ENCODE measurements around the gene RGS9BP.
"Not testable (repeated sequence)": the region's sequence is repeated elsewhere in the genome, so short reads cannot be mapped to it uniquely, and the experiment has no call there.

Gene RGS9BP, protein sequence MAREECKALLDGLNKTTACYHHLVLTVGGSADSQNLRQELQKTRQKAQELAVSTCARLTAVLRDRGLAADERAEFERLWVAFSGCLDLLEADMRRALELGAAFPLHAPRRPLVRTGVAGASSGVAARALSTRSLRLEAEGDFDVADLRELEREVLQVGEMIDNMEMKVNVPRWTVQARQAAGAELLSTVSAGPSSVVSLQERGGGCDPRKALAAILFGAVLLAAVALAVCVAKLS

GRCh38 chr19:32675720-32676185, at the start of gene RGS9BP:
RGS9BP (plus strand) TSS chr19:32675848; CDS start chr19:32676264, 416 bp downstream.
- no peak for DNase-seq (ENCODE audit: low read depth in 2 of 3, low spot score in 2 of 3)

DNA sequence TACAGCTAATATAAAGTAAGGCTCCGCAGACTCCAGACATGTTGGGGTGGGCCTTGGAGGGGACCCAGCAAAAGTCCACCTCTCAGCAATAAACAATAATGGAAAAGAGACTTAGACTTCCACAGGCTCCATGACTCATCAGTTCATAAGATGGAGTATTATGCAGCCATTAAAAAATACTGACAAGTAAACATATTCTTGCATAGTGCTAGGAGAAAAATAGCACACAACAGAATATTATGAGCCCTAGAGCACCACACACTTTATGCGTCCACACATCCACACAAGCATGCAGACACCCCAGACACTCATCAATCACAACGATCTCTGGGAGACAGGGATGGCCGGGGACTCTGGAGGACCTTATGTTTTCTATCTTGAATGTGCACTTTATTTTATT, 48.7 kb upstream of the RGS9BP start:
- DNase-seq (ENCODE audit: low read depth in 2 of 3, low spot score in 2 of 3) = no peak

DNA sequence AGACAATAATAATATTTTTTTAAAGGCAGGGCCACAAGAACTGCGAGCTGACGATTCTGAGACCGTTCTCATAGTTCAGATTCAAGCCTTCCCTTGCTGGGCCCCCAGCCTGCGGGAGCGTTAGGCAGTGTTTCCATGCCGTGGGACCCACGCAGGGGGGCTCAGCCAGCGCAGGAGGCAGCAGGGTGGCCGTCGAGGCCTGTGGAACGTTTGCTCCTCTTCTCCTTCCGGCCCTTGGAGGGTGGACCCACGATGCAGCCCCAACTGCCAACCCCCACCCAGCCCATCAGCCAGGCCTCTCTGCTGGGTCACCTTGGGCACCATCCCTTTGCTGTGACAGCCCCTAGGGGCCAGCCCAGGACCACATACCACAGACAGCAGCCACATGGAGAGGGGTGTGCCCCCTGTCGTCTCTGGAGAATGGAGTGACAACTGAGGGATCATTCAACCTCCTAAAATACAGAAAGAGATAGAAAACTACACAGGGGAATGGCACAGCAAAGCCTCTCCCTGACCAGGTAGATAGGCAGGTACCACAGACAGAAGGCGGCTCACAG, 47.9 kb upstream of the RGS9BP start:
- no peak for DNase-seq (ENCODE audit: low read depth in 2 of 3, low spot score in 2 of 3)

DNA sequence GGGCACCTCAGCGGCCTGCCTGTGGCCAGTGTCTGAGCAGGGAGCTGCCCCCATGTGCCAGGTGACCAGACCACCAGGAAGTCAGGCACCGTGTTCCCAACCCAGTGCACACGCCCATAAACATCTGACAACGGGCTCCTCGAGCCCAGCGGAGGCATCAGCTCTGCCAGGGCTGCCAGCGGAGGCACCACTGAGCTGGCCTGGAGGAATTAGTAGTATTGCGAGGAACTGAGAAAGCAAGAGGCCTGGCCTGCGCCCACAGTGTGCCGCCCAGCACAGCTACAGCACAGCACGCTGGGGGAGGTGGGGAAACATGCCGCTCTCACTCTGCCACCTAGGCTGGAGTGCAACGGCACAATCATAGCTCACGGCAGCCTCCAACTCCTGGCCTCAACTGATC, 45.3 kb upstream of the RGS9BP start:
- no peak for DNase-seq (ENCODE audit: low read depth in 2 of 3, low spot score in 2 of 3)

- DNase-seq (ENCODE audit: low read depth in 2 of 3, low spot score in 2 of 3) = no peak
These were observed 44.3 kb upstream of the RGS9BP start for GRCh38 chr19:32631381-32631780.

DNA sequence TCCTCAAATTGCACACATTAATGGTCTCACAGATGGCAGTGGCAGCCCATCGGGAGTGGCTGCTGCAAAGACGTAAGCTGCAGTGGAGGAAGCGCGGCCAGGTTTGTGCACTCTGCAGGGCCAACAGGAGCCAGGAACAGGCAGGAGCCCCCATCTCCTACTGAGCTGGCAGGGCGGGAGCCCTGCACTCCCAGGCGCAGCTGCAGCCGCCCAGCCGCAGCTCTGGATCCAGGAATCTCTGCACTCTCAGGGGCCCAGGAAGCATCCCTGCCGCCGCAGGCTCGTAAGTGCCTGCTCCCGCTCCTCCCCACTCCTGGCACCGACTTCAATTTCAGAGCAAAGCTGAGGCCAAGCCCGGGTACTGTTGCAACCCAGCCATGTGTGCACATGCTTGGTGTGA, 38.2 kb upstream of the RGS9BP start:
- DNase-seq (ENCODE audit: low read depth in 2 of 3, low spot score in 2 of 3) = no peak

DNA sequence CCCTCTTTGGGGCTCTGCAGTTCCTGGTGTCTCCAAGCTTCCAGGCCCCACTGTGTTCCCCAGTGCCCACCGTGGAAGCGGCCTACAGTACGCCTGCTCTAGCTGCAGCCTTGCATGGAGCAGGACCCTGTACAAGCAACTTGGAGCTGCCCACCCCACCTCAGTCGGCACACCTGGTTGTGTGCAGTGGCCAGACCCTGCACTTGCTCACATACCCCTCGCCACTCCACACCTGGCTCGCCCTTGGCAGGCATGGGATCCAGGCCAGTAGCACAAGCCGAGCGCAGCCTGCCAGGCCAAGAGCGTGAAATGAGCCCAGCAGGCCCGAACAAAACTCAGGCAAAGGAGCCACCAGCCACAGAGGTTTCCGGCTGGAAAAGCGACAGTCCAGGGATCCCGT, 37.0 kb upstream of the RGS9BP start:
- no peak for DNase-seq (ENCODE audit: low read depth in 2 of 3, low spot score in 2 of 3)

DNA sequence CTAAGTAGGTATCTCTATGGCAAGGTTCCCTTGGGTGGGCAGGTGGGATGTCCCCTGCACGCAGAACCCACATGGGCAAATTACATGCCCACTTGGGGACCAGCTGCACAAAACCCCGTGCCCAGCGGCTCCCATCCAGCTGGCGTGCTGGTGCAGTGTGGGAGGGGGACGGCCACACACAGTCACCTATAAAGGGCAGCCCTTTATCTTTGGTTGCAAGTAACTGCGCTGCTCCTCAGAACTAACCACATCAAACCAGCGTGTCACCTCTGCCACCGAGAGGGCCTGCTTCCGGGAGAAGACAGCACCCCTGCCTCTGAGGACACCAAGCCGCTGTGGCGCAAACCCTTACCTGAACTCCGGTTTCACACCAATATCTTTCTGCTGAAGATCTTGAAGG, 32.9 kb upstream of the RGS9BP start:
- peak; percentile 6 to 34 (median 16) for DNase-seq (ENCODE audit: low read depth in 2 of 3, low spot score in 2 of 3)

GRCh38 chr19:32646556-32646955, 29.1 kb upstream of the RGS9BP start:
- no peak for DNase-seq (ENCODE audit: low read depth in 2 of 3, low spot score in 2 of 3)

DNA sequence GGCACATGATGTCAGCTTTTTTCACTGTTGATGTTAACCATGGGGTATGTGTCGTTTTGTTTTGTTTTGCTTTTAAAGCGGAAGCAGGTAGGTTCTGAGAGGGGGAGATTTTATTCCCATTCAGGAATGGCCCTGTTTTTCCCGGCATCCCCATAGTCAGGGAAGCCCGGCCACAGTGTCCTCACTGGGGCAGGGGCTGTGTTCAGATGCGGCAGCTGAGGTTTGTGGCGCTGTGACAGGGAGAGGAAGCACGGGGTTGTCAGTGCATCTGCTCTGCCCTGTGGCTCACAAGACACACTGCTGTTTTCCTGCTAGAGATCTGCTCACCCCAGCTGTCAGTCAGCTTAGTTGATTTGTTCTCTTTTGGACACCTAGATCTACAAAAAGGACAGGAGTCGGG, 28.3 kb upstream of the RGS9BP start:
- DNase-seq (ENCODE audit: low read depth in 2 of 3, low spot score in 2 of 3) = no peak

DNA sequence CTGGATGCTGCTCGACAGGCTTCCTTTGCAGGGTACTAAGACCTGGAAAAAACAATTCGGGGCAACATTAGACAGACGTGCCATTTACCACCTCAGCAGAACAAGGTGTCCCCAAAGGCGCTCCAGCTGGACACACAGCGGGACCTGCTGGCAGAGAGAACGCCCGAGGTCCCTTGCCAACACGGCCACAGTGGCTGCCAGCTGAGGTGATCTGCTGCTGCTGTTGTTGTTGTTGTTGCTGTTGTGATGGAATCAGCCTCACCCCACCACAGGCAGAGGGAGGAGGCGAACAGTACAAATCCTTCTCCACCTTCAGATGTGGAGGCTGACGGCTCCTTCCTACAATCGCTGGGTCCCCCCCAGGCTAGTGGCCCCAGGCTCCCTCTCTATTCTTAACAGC, 25.9 kb upstream of the RGS9BP start:
- DNase-seq (ENCODE audit: low read depth in 2 of 3, low spot score in 2 of 3) = no peak

DNA sequence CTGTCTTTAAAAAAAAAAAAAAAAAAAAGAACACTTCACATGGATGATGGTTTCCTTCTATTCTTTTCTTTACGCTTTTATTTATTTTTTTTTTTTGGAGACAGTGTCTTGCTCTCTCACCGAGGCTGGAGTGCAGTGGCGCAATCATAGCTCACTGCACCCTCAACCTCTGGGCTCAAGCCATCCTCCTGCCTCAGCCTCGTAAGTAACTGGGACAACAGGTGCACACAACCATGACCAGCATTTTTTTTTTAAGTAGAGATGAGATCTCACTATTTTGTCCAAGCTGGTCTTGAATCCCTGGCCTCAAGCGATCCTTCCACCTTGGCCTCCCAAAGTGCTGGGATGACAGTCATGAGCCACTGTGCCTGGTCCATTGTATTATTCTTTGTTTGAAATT, 25.0 kb upstream of the RGS9BP start:
- DNase-seq (ENCODE audit: low read depth in 2 of 3, low spot score in 2 of 3) = no peak

DNA sequence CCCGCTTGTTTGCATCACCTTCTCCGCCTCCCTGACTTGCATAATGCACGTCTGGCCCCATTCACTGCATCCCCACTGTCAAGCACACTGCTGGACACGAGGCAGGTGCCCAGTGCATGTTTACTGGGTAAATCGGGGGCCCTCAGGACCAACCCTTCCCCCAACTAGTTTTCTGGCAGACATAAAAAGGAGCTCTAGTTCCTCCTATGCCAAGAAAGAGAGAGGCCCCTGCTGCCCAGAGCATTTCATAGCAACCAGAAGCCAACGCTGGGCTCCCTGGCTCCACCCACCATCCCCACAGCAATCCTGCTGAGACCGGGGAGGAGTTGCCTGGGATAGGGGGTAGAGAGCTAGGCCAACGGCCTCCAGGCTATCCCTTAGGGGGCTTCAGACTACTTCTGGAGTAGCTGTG, 23.9 kb upstream of the RGS9BP start:
- no peak for DNase-seq (ENCODE audit: low read depth in 2 of 3, low spot score in 2 of 3)

- not testable (repeated sequence) for DNase-seq (ENCODE audit: low read depth in 2 of 3, low spot score in 2 of 3)
These were observed 23.3 kb upstream of the RGS9BP start for GRCh38 chr19:32652331-32652730.

DNA sequence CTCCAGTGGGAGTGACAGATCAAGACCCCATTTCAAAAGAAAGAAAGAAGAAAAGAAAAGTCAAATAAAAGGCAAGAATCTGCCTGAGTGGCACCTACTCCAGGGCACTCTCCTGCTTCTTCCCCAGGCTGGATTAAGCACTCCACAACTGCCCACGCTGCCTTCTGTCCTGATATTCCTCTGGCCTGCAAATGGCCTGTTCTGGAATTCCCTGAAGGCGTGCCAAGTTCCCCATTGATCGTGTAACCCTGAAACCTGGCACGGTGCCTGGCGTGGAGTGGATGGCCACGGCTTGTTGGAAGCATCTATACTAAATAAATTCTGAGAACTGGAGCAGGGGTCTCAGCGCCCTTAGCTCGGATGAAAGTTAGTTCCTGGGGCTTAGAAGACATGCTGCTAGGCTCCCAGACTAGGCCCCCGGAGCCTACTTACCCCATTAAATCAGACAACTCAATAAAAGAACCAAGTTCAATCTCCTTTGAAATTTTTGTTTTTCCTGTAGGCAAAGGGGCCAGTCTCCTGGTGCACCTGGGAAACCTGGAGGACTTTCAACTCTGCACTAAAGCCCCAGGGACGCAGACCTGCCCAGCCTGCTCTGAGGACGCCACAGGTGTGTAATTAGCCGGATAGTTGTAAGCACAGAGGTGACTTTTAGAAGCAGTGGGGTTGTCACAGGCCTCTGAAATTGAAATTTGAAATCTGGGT, 22.6 kb upstream of the RGS9BP start:
- no peak for DNase-seq (ENCODE audit: low read depth in 2 of 3, low spot score in 2 of 3)

DNA sequence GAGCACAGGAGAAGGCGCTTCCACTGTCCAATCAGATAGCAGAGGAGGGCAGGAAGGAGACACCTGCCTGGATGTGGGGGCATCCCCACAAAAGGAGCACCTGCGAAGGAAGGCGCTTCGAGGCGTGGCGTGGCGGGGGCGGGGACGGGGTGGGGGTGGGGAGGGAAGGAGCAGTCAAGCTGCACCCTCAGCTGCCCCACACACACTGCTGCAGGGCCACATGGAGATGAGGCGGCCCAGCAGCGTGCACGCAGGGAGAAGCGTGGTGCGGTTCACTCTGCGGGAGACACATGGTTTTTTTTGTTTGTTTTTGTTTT, 22.1 kb upstream of the RGS9BP start:
- DNase-seq (ENCODE audit: low read depth in 2 of 3, low spot score in 2 of 3) = no peak

GRCh38 chr19:32656379-32656778, 19.3 kb upstream of the RGS9BP start:
- DNase-seq (ENCODE audit: low read depth in 2 of 3, low spot score in 2 of 3) = not testable (repeated sequence)

GRCh38 chr19:32658075-32658474, 17.6 kb upstream of the RGS9BP start:
- no peak for DNase-seq (ENCODE audit: low read depth in 2 of 3, low spot score in 2 of 3)

- no peak for DNase-seq (ENCODE audit: low read depth in 2 of 3, low spot score in 2 of 3)
These were observed 17.1 kb upstream of the RGS9BP start for GRCh38 chr19:32658527-32658926.

- no peak for DNase-seq (ENCODE audit: low read depth in 2 of 3, low spot score in 2 of 3)
These were observed 14.3 kb upstream of the RGS9BP start for GRCh38 chr19:32661318-32661717.

GRCh38 chr19:32662186-32662585, 13.5 kb upstream of the RGS9BP start:
- DNase-seq (ENCODE audit: low read depth in 2 of 3, low spot score in 2 of 3) = no peak

DNA sequence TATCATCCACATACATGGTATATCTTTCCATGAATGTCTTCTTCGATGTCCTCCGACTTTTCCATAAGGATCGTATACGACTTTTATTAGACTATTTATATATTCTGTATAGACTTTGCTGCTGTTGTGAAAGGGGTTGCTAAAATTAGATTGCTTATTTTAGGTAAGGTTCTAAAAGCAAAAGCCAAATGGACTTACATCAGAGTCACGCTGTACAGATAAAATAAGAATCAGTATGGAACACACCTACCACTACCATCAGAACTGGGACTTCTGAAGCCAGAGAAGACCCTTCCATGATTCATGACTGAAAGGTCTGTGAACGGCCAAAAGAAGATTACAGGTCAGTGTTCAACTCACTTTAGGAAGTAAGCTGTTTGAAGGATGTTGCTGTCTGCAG, 9.6 kb upstream of the RGS9BP start:
- DNase-seq (ENCODE audit: low read depth in 2 of 3, low spot score in 2 of 3) = no peak

- DNase-seq (ENCODE audit: low read depth in 2 of 3, low spot score in 2 of 3) = no peak
These were observed 6.3 kb upstream of the RGS9BP start for GRCh38 chr19:32669310-32669709.

All from activated CD8-positive, alpha-beta memory T cell treated with anti-CD3 and anti-CD28 coated beads for 48 hours (primary cell).